K562 (cell line): ENCODE measurements around the gene OXSM. TPM values are rescaled to one million over a fixed set of nuclear protein-coding genes. Genes with fewer than 3 reads are reported as not detected.
A peak's percentile ranks its signal among the peaks of the same experiment; 100 is the strongest.

Source experiments
- DDX20 ChIP-seq: fragments of 450-650 bp; IDR thresholded peaks from 2 replicates; pipeline ENCODE4 v1.6.1; 2016; ENCODE audit warnings: missing genetic modification characterization, low read depth, mild to moderate bottlenecking, missing compliant biosample characterization, moderate library complexity
- HDAC2 ChIP-seq: fragments of 450-650 bp; IDR thresholded peaks from 2 replicates; pipeline ENCODE4 v1.6.1; 2016; ENCODE audit warnings: mild to moderate bottlenecking
- HES1 ChIP-seq: fragments of 450-650 bp; IDR thresholded peaks from 2 replicates; pipeline ENCODE4 v1.6.1; 2016; ENCODE audit warnings: low read depth, mild to moderate bottlenecking, moderate library complexity
- MNT ChIP-seq, 2 experiments: fragments of 450-650 bp; conservative IDR thresholded peaks; 2 replicates each; pipeline ENCODE4 v1.6.1; 2017; ENCODE audit warnings: mild to moderate bottlenecking in 2 of 2, moderate library complexity in 2 of 2
- MXI1 ChIP-seq: IDR thresholded peaks from 2 replicates; pipeline ENCODE4 v1.6.1; 2011; ENCODE audit warnings: low read depth, mild to moderate bottlenecking, improper control_type of control experiment, low read length
- PRPF4 ChIP-seq: fragments of 200-400 bp; formaldehyde crosslinking; IDR thresholded peaks from one replicate; pipeline ENCODE4 v1.6.1; 2017; ENCODE audit warnings: low read length, low read depth, mild to moderate bottlenecking; ENCODE audit not compliant: insufficient read depth, poor library complexity, severe bottlenecking
- SAP30 ChIP-seq: fragments of 200-600 bp; sonication (generic); IDR thresholded peaks from 2 replicates; pipeline ENCODE4 v1.6.1; 2012; ENCODE audit warnings: borderline replicate concordance, low read depth, mild to moderate bottlenecking, moderate library complexity, low read length, control low read depth, inconsistent platforms; ENCODE audit not compliant: insufficient read depth, poor library complexity, severe bottlenecking
- TAF7 ChIP-seq: fragments of 450-650 bp; IDR thresholded peaks from 2 replicates; pipeline ENCODE4 v1.6.1; 2016; ENCODE audit warnings: missing genetic modification characterization, missing compliant biosample characterization
- ZFX ChIP-seq: sonication (generic); formaldehyde crosslinking; IDR thresholded peaks from 2 replicates; pipeline ENCODE4 v1.8.0; 2022; ENCODE audit warnings: mild to moderate bottlenecking, missing genetic modification reagents, moderate library complexity
- ZNF146 ChIP-seq: IDR thresholded peaks from one replicate; pipeline ENCODE4 v1.6.1; 2018; ENCODE audit warnings: missing compliant biosample characterization; ENCODE audit not compliant: unreplicated experiment
- ZNF316 ChIP-seq: fragments of 450-650 bp; IDR thresholded peaks from 2 replicates; pipeline ENCODE4 v1.6.1; 2016
- ZNF79 ChIP-seq: fragments of 250-450 bp; sonication (Bioruptor Pico); IDR thresholded peaks from 2 replicates; pipeline ENCODE4 v1.4.0; 2020; ENCODE audit warnings: low read depth, mild to moderate bottlenecking, moderate library complexity
- polyA plus RNA-seq, 8 experiments: library from polyadenylated mRNA; depleted of rRNA in 4 of 8; stranded (reverse) in 5 of 8; unstranded in 3 of 8; fragments of >200 nt; fragmentation: Nextera tagmentation in 2 of 8; fragmentation: Illumina TruSeq in 1 of 8; extraction: Ambion mirVana in 2 of 8; extraction: Trizol in 1 of 8; gene quantifications; 2 replicates each; pipeline versions ENCODE4 v1.2.1 to v1.2.3, GENCODE V29; 2011 to 2014; ENCODE audit warnings: inconsistent platforms in 1 of 8, missing spikeins in 1 of 8
- total RNA-seq, 7 experiments: library from RNA; depleted of rRNA in 6 of 7; stranded (reverse); fragments of >200 nt in 6 of 7; fragmentation: Illumina TruSeq in 2 of 7; extraction: Trizol in 2 of 7; gene quantifications; 2 replicates each; pipeline versions ENCODE4 v1.2.1 to v1.2.3, GENCODE V29; 2011 to 2021; ENCODE audit warnings: low replicate concordance in 1 of 7
- TF ChIP-seq, protein P1 (sequence below): fragments of 450-650 bp; IDR thresholded peaks from 2 replicates; pipeline ENCODE4 v1.6.1; 2016; ENCODE audit warnings: low read depth
- TF ChIP-seq, protein P2 (sequence below), 2 experiments: fragments of 200-800 bp in 1 of 2; sonication (Bioruptor generic) in 1 of 2; sonication (generic) in 1 of 2; formaldehyde crosslinking in 1 of 2; IDR thresholded peaks in 1 of 2; conservative IDR thresholded peaks in 1 of 2; 2 replicates each; pipeline versions ENCODE4 v1.5.0 to v1.6.1; 2016 to 2020; ENCODE audit warnings: missing compliant biosample characterization in 1 of 2, missing genetic modification characterization in 1 of 2, missing genetic modification reagents in 1 of 2

The OXSM gene
- total and polyA plus RNA-seq, 9 of the 15 experiments (the other 6 are each of a cell fraction or from before 2014, with no cell fraction given): 24.0 to 107 (median 34.0) TPM

DNA sequence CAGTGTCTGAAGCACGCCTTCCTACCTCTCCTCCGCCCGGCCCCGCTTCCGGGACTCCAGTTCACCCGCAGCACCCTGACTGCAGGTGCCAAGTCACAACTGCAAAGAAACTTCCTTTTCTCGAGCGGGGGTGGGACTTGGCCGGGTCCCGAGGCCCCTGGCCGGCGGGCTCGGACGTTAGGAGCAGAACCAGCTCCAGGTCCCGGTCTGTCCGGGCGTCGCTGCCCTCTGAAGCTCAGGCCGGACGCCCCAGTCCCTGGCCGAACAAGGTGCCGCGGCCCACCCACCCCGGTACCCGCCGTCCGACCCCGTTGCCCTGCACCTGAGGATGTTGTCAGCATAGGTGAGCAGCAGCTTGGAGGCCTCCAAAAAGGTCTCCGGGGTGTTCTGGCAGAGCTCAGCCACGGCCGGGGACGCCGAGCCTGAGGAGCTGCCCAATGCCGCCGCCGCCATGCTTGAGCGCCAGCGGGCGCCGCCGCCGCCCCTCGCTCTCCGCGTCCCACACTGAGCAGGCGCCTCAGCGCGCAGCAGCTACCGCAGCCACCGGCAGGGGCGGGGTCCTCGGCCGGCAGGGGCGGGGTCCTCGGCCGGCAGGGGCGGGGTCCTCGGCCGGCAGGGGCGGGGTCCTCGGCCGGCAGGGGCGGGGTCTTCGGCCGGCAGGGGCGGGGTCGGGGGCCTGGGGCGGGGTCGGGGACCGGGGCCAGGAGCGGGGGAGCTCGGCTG, 6.8 kb upstream of the OXSM start, which contains the start of gene NGLY1 (continued):
- TF ChIP-seq, protein P1, sequence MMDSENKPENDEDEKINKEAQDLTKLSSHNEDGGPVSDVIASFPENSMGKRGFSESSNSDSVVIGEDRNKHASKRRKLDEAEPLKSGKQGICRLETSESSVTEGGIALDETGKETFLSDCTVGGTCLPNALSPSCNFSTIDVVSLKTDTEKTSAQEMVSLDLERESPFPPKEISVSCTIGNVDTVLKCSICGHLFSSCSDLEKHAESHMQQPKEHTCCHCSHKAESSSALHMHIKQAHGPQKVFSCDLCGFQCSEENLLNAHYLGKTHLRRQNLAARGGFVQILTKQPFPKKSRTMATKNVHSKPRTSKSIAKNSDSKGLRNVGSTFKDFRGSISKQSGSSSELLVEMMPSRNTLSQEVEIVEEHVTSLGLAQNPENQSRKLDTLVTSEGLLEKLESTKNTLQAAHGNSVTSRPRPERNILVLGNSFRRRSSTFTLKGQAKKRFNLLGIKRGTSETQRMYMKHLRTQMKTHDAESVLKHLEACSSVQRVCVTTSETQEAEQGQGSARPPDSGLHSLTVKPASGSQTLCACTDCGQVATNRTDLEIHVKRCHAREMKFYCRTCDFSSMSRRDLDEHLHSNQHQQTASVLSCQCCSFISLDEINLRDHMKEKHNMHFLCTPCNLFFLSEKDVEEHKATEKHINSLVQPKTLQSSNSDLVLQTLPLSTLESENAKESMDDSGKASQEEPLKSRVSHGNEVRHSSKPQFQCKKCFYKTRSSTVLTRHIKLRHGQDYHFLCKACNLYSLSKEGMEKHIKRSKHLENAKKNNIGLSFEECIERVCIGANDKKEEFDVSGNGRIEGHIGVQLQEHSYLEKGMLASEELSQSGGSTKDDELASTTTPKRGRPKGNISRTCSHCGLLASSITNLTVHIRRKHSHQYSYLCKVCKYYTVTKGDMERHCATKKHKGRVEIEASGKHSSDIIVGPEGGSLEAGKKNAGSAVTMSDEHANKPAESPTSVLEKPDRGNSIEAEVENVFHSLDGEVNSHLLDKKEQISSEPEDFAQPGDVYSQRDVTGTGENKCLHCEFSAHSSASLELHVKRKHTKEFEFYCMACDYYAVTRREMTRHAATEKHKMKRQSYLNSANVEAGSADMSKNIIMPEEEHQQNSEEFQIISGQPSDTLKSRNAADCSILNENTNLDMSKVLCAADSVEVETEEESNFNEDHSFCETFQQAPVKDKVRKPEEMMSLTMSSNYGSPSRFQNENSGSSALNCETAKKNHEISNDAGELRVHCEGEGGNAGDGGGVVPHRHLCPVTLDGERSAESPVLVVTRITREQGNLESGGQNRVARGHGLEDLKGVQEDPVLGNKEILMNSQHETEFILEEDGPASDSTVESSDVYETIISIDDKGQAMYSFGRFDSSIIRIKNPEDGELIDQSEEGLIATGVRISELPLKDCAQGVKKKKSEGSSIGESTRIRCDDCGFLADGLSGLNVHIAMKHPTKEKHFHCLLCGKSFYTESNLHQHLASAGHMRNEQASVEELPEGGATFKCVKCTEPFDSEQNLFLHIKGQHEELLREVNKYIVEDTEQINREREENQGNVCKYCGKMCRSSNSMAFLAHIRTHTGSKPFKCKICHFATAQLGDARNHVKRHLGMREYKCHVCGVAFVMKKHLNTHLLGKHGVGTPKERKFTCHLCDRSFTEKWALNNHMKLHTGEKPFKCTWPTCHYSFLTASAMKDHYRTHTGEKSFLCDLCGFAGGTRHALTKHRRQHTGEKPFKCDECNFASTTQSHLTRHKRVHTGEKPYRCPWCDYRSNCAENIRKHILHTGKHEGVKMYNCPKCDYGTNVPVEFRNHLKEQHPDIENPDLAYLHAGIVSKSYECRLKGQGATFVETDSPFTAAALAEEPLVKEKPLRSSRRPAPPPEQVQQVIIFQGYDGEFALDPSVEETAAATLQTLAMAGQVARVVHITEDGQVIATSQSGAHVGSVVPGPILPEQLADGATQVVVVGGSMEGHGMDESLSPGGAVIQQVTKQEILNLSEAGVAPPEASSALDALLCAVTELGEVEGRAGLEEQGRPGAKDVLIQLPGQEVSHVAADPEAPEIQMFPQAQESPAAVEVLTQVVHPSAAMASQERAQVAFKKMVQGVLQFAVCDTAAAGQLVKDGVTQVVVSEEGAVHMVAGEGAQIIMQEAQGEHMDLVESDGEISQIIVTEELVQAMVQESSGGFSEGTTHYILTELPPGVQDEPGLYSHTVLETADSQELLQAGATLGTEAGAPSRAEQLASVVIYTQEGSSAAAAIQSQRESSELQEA: no peak
- TF ChIP-seq, protein P2, sequence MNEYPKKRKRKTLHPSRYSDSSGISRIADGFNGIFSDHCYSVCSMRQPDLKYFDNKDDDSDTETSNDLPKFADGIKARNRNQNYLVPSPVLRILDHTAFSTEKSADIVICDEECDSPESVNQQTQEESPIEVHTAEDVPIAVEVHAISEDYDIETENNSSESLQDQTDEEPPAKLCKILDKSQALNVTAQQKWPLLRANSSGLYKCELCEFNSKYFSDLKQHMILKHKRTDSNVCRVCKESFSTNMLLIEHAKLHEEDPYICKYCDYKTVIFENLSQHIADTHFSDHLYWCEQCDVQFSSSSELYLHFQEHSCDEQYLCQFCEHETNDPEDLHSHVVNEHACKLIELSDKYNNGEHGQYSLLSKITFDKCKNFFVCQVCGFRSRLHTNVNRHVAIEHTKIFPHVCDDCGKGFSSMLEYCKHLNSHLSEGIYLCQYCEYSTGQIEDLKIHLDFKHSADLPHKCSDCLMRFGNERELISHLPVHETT (CRISPR knock-in tag; conservative IDR thresholded peaks at IDR 0.05 in 1 of 2, IDR thresholded peaks at IDR 0.05 in 1 of 2): peak in 1 of 2 experiments; percentile 48; a peak in 1 of 4 replicates
- TF ChIP-seq ZFX (CRISPR knock-in tag) (peak; percentile 96), ZNF79 (no peak), HES1 (0 out of 2 replicates have a peak, but pooled peaks have one; percentile 33), HDAC2 (peak; percentile 43; the same call in 1 of the 2 replicates), PRPF4 (peak; percentile 53), ZNF316 (peak; percentile 27; the same call in 1 of the 2 replicates), MNT (conservative IDR thresholded peaks at IDR 0.05) (peak; percentile 11 to 78; a peak in 2 of 4 replicates), DDX20 (no peak), ZNF146 (CRISPR knock-in tag) (peak; percentile 20), TAF7 (peak; percentile 77), MXI1 (no peak), SAP30 (peak; percentile 80)
